Right lobe of liver (tissue), 6 donors: Measurements from ENCODE around the gene CLEC7A. TPM values are rescaled to one million over a fixed set of nuclear protein-coding genes. Genes with fewer than 3 reads are reported as not detected.

Source experiments
- ATAC-seq, 4 donors: fragments of 200-7000 bp; cut with Tn5 transposase; one replicate each; pipeline ENCODE4 v1.9.1; 2020; ENCODE audit warnings: mild to moderate bottlenecking in 4 of 4, moderate library complexity in 4 of 4
- DNase-seq, 3 donors: peaks; one replicate each; pipeline ENCODE4 v3.0.0-alpha.2; 2020
- H3K27ac ChIP-seq, 3 donors: fragments of 200-600 bp; one replicate each; pipeline ENCODE4 v1.8.0; 2022
- H3K27me3 ChIP-seq, 2 donors: fragments of 200-600 bp; one replicate each; pipeline ENCODE4 v1.8.0; 2022
- H3K36me3 ChIP-seq, 4 donors: fragments of 200-600 bp; sonication (generic) in 1 of 4; one replicate each; pipeline versions ENCODE4 v1.5.1 to v1.8.0; 2017 to 2022; ENCODE audit warnings: control low read depth in 1 of 4
- H3K4me1 ChIP-seq, 4 donors: fragments of 200-600 bp; sonication (generic) in 1 of 4; one replicate each; pipeline versions ENCODE4 v1.5.1 to v1.8.0; 2017 to 2022; ENCODE audit warnings: control low read depth in 1 of 4
- H3K4me3 ChIP-seq, 3 donors: fragments of 200-600 bp; one replicate each; pipeline ENCODE4 v1.8.0; 2022
- H3K9me3 ChIP-seq, 4 donors: fragments of 200-600 bp; sonication (generic) in 1 of 4; one replicate each; pipeline versions ENCODE4 v1.5.1 to v1.8.0; 2017 to 2022; ENCODE audit warnings: control low read depth in 1 of 4
- CTCF ChIP-seq, 4 donors: fragments of 200-600 bp in 3 of 4; fragments of 450-650 bp in 1 of 4; IDR thresholded peaks; one replicate each; pipeline versions ENCODE4 v1.5.1 to v1.8.0; 2016 to 2022; ENCODE audit warnings: antibody characterized with exemption in 4 of 4, mild to moderate bottlenecking in 2 of 4
- POLR2A ChIP-seq: fragments of 450-650 bp; IDR thresholded peaks from one replicate; pipeline ENCODE4 v1.6.1; 2017; ENCODE audit warnings: antibody characterized with exemption, mild to moderate bottlenecking
- WGBS: methylation state at CpG from one replicate; pipeline ENCODE4 v1.1.6; 2018; ENCODE audit warnings: low coverage, low lambda C conversion rate; ENCODE audit not compliant: insufficient coverage; ENCODE audit errors: missing lambda C conversion rate; 5-methylcytosine and 5-hydroxymethylcytosine counted together
- intact Hi-C, 2 donors: fragments of 100-400 bp; cut with DNase I; formaldehyde crosslinking; loops; one replicate each; pipeline versions ENCODE4 v1.11.2 to v1.14.1; 2022
- long read RNA-seq: library from polyadenylated mRNA; unstranded; transcript quantifications from one replicate; pipeline ENCODE4 v2.0.0, GENCODE V29; 2019
- total RNA-seq, 6 experiments: library from RNA; depleted of rRNA in 2 of 6; stranded (reverse); fragments of >200 nt in 2 of 6; fragmentation: NEBNext Ultra II Directional in 3 of 6; extraction: Animal tissue kit (Norgen Biotek cat#: 25700) in 3 of 6; gene quantifications; one replicate each; pipeline versions ENCODE4 v1.1.0 to v1.2.4, GENCODE V29; 2016 to 2023
- donor health status: DM: no; HTN: yes; CAD: no.
- donor health status: DM: no; HTN: no; CAD: no.
- donor health status: DM: no; HTN: no; CAD: no.
- donor health status: DM: no; HTN: yes; CAD: no.
- donor health status: DM: no; HTN: yes; CAD: no.

CLEC7A gene
- total RNA-seq, result 1 to 10 TPM; 1.6 to 9.5 (median 3.8) TPM
- long read RNA-seq, partial matches to known transcripts, result 0 of 1 reads
- long read RNA-seq, other reads (novel, unspliced or antisense), result 0 of 1 reads

DNA sequence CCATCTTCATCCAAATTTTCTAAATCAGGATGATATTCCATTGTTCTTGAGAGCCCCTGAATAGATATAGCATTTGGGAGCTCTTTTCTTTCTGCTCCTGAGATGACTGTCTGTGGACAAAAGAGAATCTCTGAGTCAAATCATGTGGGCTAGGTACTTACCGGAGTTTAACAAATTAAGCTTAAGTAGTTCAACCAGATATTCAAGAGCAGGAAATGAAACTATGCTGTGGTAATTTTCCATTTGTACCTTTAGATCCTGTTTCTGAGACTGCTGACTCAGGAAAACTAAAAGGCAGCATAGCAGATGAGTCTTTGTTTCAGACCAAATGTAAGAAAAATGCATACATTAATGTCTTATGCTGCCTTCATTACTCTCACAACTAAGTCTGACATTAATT is at the start of gene CLEC7A:
Gene CLEC7A, minus strand, starts transcription at position 158 of the 400 bp plus-strand sequence. Its CDS starts 117 bp downstream, at position 41.
- intact Hi-C loops, result loop anchor here in 1 of 2 donors (10.0 kb wide), 1 partner anchor 95 kb away; the partner anchor contains the start of gene CLEC9A
- Histone ChIP-seq H3K36me3 (no peaks in the 10 kb centered on the region), H3K9me3 (no peaks in the 10 kb centered on the region), H3K27ac (peak within 1 kb of the TSS; percentile 10 to 45 (median 41)), H3K4me1 (no peaks in the 10 kb centered on the region), H3K27me3 (no peaks in the 10 kb centered on the region), H3K4me3 (peak within 1 kb of the TSS; percentile 1 to 20 (median 1))
- peak in 3 of 4 donors; percentile 33 to 51 (median 43) for ATAC-seq
- 53% methylated on average over 1 of the region's 1 CpG for WGBS
- TF ChIP-seq POLR2A, result peak; percentile 51
- no peak for TF ChIP-seq CTCF (IDR thresholded peaks at IDR 0.05)
- no peak for DNase-seq

DNA sequence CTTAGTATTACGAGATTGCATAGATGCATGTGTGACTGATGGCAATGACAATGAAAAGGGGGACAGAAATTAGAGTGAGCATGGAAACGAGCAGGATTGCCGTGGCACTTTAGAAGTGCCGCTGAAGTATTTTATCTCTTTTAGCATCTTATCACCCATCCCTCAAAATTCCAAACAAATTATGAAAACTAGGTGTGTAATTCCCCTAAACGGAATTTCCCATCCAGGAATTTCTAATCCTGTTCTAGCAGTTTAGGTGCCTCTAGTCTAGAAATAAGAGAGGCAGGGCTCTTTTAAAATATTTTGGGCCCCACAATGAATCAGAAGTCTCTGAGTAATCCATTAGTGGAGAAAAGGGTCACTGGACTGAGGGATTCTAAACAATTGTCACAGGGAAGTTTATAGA is 49.8 kb upstream of the CLEC7A start:
- WGBS, result 66% methylated on average over 5 of the region's 5 CpGs
- H3K27ac ChIP-seq, result no peak overlapping the region

DNA sequence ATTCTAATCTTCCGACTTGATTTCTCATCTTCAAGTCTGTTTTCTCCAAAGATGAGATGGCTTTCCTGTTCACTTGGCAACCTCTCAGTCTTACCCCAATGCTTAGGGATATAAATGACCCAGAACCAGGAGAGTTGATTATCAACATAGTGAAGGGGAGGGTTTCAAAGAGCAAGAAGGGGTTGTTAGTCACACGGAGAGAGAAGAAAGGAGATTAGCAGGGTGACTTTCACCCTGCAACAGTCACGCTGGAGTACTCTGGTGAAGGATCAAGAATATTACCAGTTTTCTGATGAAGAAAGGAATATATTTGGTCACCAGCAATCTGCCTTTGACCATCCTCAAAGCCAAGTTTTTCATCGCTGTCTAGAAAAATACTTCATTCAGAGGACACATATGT is 48.8 kb upstream of the CLEC7A start, which contains the start of gene TMEM52B:
Gene TMEM52B, plus strand, starts transcription at position 212 of the 400 bp plus-strand sequence. CDS start 543 bp downstream, outside the sequence.
- no peak within 1 kb of the TSS for H3K4me3 ChIP-seq
- intact Hi-C loops, result no loop called here
- H3K36me3 ChIP-seq, result no peaks in the 10 kb centered on the region
- H3K27me3 ChIP-seq, result no peaks in the 10 kb centered on the region
- TF ChIP-seq CTCF (IDR thresholded peaks at IDR 0.05) (no peak), POLR2A (no peak)
- H3K27ac ChIP-seq, result no peak within 1 kb of the TSS
- WGBS, result 68% methylated on average over 4 of the region's 4 CpGs
- ATAC-seq, result no peak
- H3K9me3 ChIP-seq, result no peaks in the 10 kb centered on the region
- DNase-seq, result no peak
- H3K4me1 ChIP-seq, result no peaks in the 10 kb centered on the region

More for the DNA sequence above, 49.8 kb upstream of the CLEC7A start:
- intact Hi-C loops, result no loop called here
- DNase-seq (no peak), ATAC-seq (no peak)
- Histone ChIP-seq H3K4me1 (no peaks in the 10 kb centered on the region), H3K27me3 (no peaks in the 10 kb centered on the region), H3K4me3 (no peak overlapping the region), H3K36me3 (no peaks in the 10 kb centered on the region), H3K9me3 (no peaks in the 10 kb centered on the region)
- TF ChIP-seq POLR2A (no peak), CTCF (IDR thresholded peaks at IDR 0.05) (no peak)

DNA sequence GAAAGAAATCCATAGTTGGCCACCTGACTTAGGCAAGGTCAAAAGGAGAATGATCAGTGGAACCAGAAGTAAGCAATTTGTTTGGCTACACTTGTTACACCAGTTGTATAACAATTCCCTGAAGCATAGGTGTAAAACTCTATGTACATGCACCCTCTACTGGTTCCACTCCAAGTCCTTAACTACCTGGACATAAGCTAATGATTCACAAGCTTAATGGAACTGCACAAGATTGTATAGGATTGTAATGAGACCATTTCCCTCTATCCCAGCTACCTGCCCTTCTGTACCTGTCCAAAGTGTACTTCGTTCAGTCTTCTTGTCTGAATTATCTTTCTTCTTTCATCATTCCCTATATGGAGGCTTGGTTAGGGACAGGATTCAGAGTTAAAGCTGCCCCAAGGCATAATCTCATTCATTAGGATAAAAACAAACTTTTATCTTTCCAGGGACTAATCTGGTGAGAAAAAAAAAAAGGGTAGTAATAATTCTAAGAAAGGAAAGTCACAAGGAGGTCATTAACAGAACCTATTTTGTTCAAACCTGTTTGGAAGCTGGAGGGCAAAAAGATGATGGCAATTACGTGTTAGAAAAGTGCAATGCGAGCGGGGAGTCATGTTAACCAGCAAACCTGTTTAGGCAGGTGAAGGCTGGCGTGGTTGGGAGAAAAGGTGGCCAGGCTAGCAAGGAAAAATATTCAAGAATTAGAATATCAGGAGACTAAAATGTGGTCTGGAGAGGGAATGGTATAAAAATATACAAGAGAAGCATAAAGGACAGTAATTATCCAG is 46.0 kb upstream of the CLEC7A start:
- intact Hi-C loops, result no loop called here
- no peaks in the 10 kb centered on the region for H3K4me1 ChIP-seq
- no peak overlapping the region for H3K4me3 ChIP-seq
- H3K36me3 ChIP-seq, result no peaks in the 10 kb centered on the region
- DNase-seq, result no peak
- WGBS, result 74% methylated on average over 5 of the region's 5 CpGs
- H3K27me3 ChIP-seq, result no peaks in the 10 kb centered on the region
- peak in 2 of 4 donors; percentile 22 to 46 for ATAC-seq
- TF ChIP-seq POLR2A (no peak), CTCF (IDR thresholded peaks at IDR 0.05) (no peak)
- H3K27ac ChIP-seq, result no peak overlapping the region
- H3K9me3 ChIP-seq, result no peaks in the 10 kb centered on the region
